HFFc6 (cell line): Measurements from ENCODE around the gene MED13L. TPM values are rescaled to one million over a fixed set of nuclear protein-coding genes. Genes with fewer than 3 reads are reported as not detected.

Experiments
- DNase-seq: peaks from one replicate; pipeline ENCODE4 v3.0.0-alpha.2; 2018
- H3K27ac Mint-ChIP-seq: 2 replicates; pipeline ENCODE4 v1.8.0; 2020; ENCODE audit warnings: mild to moderate bottlenecking, mixed read lengths
- H3K27me3 Mint-ChIP-seq: 2 replicates; pipeline ENCODE4 v1.8.0; 2021; ENCODE audit warnings: mild to moderate bottlenecking, moderate library complexity, mixed read lengths; ENCODE audit not compliant: insufficient read depth
- H3K36me3 Mint-ChIP-seq: 2 replicates; pipeline ENCODE4 v1.8.0; 2021; ENCODE audit warnings: low read depth, mixed read lengths
- H3K4me1 Mint-ChIP-seq: 2 replicates; pipeline ENCODE4 v1.8.0; 2020; ENCODE audit warnings: low read depth, mixed read lengths
- H3K4me3 Mint-ChIP-seq: 2 replicates; pipeline ENCODE4 v1.8.0; 2020; ENCODE audit warnings: mild to moderate bottlenecking, moderate library complexity, mixed read lengths
- H3K9me3 Mint-ChIP-seq: 2 replicates; pipeline ENCODE4 v1.8.0; 2020; ENCODE audit warnings: mild to moderate bottlenecking, mixed read lengths
- total RNA-seq, 6 experiments: library from RNA; stranded (reverse); fragmentation: NEBNext Ultra II Directional; extraction: Animal tissue kit (Norgen Biotek cat#: 25700); gene quantifications; 2 replicates in 1 of 6; 3 replicates in 5 of 6; pipeline ENCODE4 v1.2.3, GENCODE V29; 2021
- TF ChIP-seq, protein P1 (sequence below): fragments of 200-600 bp; sonication (generic); IDR thresholded peaks from 2 replicates; pipeline ENCODE4 v1.5.0; 2021; ENCODE audit warnings: antibody characterized with exemption, mild to moderate bottlenecking

Gene MED13L
- total RNA-seq, 6 experiments from 2014 or later, result 74.5 to 84.2 (median 77.7) TPM

DNA sequence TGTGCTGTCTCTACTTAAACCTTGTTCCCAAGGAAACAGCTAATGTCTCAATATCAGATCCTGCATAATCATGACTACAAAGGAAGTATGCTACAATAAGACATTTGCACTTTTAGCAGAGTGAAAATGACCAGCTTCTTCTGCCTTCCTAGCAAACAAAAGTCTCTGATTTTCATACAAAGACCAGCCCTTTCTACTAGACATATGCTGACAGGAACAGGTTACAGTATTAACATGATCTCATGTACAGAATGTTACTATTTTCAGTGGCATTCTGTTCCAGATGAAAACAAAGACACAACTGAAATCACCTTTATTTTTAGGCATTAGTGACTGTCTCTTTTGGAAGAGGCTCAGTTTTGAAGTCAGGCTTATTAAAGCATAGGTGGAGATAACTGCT is 228.6 kb downstream of the MED13L start:
- Mint-ChIP-seq H3K9me3 (no peaks in the 10 kb centered on the region), H3K27ac (no peak overlapping the region), H3K27me3 (peaks cover 3% of the 10 kb centered on the region; the same call in 1 of the 2 replicates), H3K4me3 (no peak overlapping the region), H3K36me3 (no peaks in the 10 kb centered on the region), H3K4me1 (peaks cover 75% of the 10 kb centered on the region)
- DNase-seq, result no peak
- TF ChIP-seq, protein P1, sequence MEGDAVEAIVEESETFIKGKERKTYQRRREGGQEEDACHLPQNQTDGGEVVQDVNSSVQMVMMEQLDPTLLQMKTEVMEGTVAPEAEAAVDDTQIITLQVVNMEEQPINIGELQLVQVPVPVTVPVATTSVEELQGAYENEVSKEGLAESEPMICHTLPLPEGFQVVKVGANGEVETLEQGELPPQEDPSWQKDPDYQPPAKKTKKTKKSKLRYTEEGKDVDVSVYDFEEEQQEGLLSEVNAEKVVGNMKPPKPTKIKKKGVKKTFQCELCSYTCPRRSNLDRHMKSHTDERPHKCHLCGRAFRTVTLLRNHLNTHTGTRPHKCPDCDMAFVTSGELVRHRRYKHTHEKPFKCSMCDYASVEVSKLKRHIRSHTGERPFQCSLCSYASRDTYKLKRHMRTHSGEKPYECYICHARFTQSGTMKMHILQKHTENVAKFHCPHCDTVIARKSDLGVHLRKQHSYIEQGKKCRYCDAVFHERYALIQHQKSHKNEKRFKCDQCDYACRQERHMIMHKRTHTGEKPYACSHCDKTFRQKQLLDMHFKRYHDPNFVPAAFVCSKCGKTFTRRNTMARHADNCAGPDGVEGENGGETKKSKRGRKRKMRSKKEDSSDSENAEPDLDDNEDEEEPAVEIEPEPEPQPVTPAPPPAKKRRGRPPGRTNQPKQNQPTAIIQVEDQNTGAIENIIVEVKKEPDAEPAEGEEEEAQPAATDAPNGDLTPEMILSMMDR, result no peak

DNA sequence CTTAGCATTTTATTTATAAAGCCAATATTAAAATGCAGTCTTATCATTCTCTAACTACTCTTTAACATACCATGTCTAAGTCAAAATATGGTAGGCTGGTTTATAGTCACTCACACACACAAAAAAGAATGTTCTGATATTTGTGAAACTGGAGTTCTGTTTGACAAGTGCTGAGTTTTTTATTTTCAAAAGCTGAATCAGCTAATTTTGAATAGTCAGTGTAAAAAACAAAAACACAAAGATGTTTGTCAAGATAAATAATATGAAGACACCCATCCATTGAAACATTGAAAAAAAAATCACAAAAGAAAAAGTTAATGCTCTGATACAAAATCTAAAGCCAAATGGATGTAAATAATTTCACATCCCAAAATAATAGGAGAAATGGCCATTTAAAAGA is 231.5 kb downstream of the MED13L start:
- H3K27ac Mint-ChIP-seq, result no peak overlapping the region
- no peaks in the 10 kb centered on the region for H3K9me3 Mint-ChIP-seq
- no peak for DNase-seq
- peaks cover 79% of the 10 kb centered on the region for H3K4me1 Mint-ChIP-seq
- TF ChIP-seq, protein P1, result no peak
- no peaks in the 10 kb centered on the region for H3K36me3 Mint-ChIP-seq
- no peak overlapping the region for H3K4me3 Mint-ChIP-seq
- peaks cover 4% of the 10 kb centered on the region; the same call in 1 of the 2 replicates for H3K27me3 Mint-ChIP-seq

DNA sequence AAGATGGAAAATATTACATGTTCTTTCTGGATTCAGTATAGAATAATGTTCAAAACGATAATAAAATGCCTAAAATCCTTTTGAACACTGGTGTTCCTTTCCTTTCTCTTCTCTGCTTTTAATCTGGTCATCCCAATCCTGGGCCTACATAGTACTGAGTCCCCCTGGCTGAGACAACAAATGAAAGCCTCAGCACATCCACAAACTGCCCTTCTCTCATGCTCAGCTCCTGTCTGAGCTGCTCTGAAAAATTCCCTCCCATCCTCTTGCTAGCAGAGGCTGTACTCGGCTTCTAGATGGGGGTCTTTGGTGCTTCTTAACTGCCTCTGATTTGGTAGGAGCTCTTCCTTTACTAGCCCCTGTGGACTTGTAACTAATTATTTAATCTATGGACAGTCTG is 232.3 kb downstream of the MED13L start:
- Mint-ChIP-seq H3K4me1 (peaks cover 83% of the 10 kb centered on the region), H3K9me3 (no peaks in the 10 kb centered on the region), H3K27ac (no peak overlapping the region), H3K4me3 (no peak overlapping the region), H3K36me3 (peaks cover 5% of the 10 kb centered on the region; the same call in 1 of the 2 replicates), H3K27me3 (peaks cover 4% of the 10 kb centered on the region; the same call in 1 of the 2 replicates)
- DNase-seq, result no peak
- TF ChIP-seq, protein P1, result no peak

DNA sequence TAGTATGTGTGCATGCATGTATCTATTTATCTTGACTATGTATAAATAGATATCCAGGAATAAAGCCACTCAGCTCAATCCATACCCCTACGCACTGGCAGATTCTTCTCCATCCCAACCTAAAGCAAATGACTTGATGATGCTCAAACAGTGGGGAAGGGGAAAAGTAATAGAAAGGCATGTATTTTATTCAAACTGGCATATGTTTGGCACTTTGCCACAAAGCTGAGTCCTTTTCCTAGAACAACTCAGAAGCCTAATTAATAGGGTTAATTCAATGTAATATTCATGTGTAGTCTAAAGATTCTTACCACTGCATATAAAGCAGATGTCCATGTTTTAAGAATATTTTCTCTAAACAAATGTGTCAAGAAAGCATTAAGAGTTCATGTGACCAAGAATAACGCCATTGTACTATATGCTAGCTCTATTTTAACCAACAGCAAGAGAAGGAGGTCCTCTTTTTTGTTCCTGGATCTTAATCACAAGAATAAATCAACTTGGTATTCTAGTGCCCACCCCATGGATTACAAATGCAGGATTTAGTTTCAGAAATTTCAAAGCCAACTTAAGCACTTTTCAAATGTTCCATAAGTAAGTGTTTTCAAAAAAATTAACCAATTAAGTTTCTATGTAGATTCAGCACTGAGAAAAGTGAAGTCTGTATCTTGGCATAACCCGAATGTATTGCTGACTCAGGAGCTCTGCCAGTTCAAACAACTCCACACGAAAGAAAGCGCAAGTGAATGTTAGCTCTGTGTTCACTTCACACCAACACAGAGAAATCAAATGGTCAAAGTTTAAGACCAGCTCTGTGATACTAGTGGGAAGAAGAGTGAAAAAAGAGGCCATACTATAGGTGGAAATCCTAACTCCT is 233.6 kb downstream of the MED13L start:
- Mint-ChIP-seq H3K4me3 (no peak overlapping the region), H3K27me3 (peaks cover 4% of the 10 kb centered on the region; the same call in 1 of the 2 replicates), H3K36me3 (peaks cover 5% of the 10 kb centered on the region; the same call in 1 of the 2 replicates), H3K9me3 (no peaks in the 10 kb centered on the region), H3K4me1 (peaks cover 83% of the 10 kb centered on the region), H3K27ac (no peak overlapping the region)
- DNase-seq, result no peak
- TF ChIP-seq, protein P1, result no peak

DNA sequence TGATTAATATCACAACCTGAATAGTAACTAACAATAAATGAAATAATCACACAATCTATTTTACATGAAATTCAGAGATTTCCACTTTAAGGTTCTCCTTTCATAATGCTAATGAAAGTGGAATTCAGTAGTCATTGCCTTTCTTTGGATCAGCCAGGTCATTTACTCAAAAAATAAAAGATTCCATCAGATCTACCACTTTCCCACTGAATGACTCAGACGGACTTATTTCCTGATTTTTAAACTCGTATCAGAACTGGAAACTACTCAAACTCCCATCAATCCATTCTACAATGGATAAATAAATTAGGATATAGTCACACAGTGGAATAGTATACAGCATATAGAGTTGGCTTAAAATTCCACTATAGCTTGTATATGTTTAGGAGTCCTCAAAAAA is 237.1 kb downstream of the MED13L start:
- peak; percentile 10 for DNase-seq
- peaks cover 5% of the 10 kb centered on the region; the same call in 1 of the 2 replicates for H3K36me3 Mint-ChIP-seq
- no peak overlapping the region; the same call in 1 of the 2 replicates for H3K27ac Mint-ChIP-seq
- H3K4me1 Mint-ChIP-seq, result peaks cover 89% of the 10 kb centered on the region
- peaks cover 4% of the 10 kb centered on the region for H3K27me3 Mint-ChIP-seq
- H3K4me3 Mint-ChIP-seq, result no peak overlapping the region
- TF ChIP-seq, protein P1, result no peak
- no peaks in the 10 kb centered on the region for H3K9me3 Mint-ChIP-seq
